Esophagus muscularis mucosa (tissue), 2 donors: ENCODE measurements around the gene SLC25A24.

Experiments used
- POLR2A ChIP-seq: fragments of 450-650 bp; IDR thresholded peaks from one replicate; pipeline ENCODE4 v1.6.1; 2017; ENCODE audit warnings: antibody characterized with exemption, moderate library complexity, mild to moderate bottlenecking, low read depth
- POLR2AphosphoS5 ChIP-seq, 2 donors: sonication (generic); formaldehyde crosslinking; IDR thresholded peaks; one replicate each; pipeline ENCODE4 v1.6.1; 2017; ENCODE audit warnings: antibody characterized with exemption in 2 of 2

DNA sequence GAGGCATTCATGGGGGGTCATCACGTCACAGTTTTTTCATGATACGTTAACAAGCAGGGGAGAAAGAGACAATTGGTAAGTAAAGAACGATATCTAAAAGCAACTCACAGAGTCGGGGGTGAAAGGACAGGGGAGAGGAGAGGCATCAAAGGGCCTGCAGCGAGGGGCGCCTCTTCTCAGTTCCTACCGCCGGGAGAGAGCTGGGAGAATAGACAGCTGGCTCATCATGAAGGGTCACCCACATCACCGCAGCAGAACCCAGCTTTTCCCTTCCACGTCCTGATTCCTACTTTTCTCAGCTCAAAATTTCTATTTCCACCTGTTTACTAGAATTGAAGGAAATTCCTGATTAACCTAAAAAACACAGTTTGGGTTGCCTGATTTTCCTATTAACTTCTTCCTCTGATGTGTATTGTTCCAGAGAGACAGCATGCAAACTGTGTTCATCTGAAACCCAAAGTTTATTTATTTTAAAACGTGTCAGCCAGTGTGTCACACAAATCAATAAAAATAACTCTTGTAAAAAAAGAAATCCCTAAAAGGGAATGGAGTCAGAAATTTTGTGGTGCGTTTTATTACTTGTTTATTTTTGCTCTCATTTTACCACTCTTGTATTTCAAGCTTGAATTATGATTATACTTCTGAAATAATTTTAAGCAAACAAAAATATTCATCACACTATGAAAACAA lies 75.4 kb downstream of the SLC25A24 start:
- TF ChIP-seq POLR2AphosphoS5 (IDR thresholded peaks at IDR 0.05) (no peak), POLR2A (no peak)
